HTR-8/SVneo (cell line): ENCODE measurements around the gene RUSF1.
"Not testable (repeated sequence)": the region's sequence is repeated elsewhere in the genome, so short reads cannot be mapped to it uniquely, and the experiment has no call there.

Experiments used
- DNase-seq: peaks from one replicate; pipeline ENCODE4 v3.0.0; 2011; ENCODE audit warnings: low spot score, mixed read lengths; ENCODE audit not compliant: insufficient read length
- FAIRE-seq: peaks from 2 replicates; lab custom pipeline; 2011; peaks lifted over from hg19 to GRCh38; lab: Jason Lieb, UNC

RUSF1 gene

GRCh38 chr16:31519759-31520431, 11.7 kb upstream of the RUSF1 start:
- DNase-seq (no peak), FAIRE-seq (no peak)

GRCh38 chr16:31517800-31518402, 9.7 kb upstream of the RUSF1 start:
- no peak for DNase-seq
- FAIRE-seq, result no peak

GRCh38 chr16:31513884-31514283, 5.7 kb upstream of the RUSF1 start:
- DNase-seq (no peak), FAIRE-seq (no peak)

- peak; percentile 59 for FAIRE-seq
- peak; percentile 43 for DNase-seq
These were observed 4.9 kb upstream of the RUSF1 start for GRCh38 chr16:31513126-31513525.

- DNase-seq, result no peak
- FAIRE-seq, result no peak
These were observed 560 bp upstream of the RUSF1 start for GRCh38 chr16:31508706-31509195.

GRCh38 chr16:31507617-31507928, 618 bp downstream of the RUSF1 start:
- FAIRE-seq (no peak), DNase-seq (no peak)

GRCh38 chr16:31505483-31505882, 2.7 kb downstream of the RUSF1 start:
- DNase-seq (no peak), FAIRE-seq (no peak)

- FAIRE-seq, result no peak
- DNase-seq, result no peak
These were observed 4.0 kb downstream of the RUSF1 start for GRCh38 chr16:31504159-31504558.

GRCh38 chr16:31503555-31503954, 4.6 kb downstream of the RUSF1 start:
- not testable (repeated sequence) for FAIRE-seq, DNase-seq

GRCh38 chr16:31502981-31503380, 5.2 kb downstream of the RUSF1 start:
- no peak for DNase-seq
- FAIRE-seq, result no peak

GRCh38 chr16:31501966-31502348, 6.2 kb downstream of the RUSF1 start:
- DNase-seq (no peak), FAIRE-seq (no peak)

GRCh38 chr16:31501226-31501965, 6.8 kb downstream of the RUSF1 start:
- DNase-seq (no peak), FAIRE-seq (no peak)

- DNase-seq (no peak), FAIRE-seq (no peak)
These were observed 8.3 kb downstream of the RUSF1 start for GRCh38 chr16:31499928-31500327.

- FAIRE-seq (no peak), DNase-seq (no peak)
These were observed 9.7 kb downstream of the RUSF1 start for GRCh38 chr16:31498493-31498892.

GRCh38 chr16:31496670-31497069, 11.5 kb downstream of the RUSF1 start:
- FAIRE-seq (no peak), DNase-seq (no peak)

- no peak for DNase-seq
- no peak for FAIRE-seq
These were observed 14.6 kb downstream of the RUSF1 start for GRCh38 chr16:31493506-31494125.

- no peak for FAIRE-seq
These were observed 16.3 kb downstream of the RUSF1 start for GRCh38 chr16:31491778-31492418.

GRCh38 chr16:31489616-31490584, 18.3 kb downstream of the RUSF1 start:
- DNase-seq, result no peak
- no peak for FAIRE-seq

More at GRCh38 chr16:31491778-31492418, 16.3 kb downstream of the RUSF1 start:
- DNase-seq, result no peak

- DNase-seq, result no peak
- FAIRE-seq, result no peak
These were observed 19.0 kb downstream of the RUSF1 start for GRCh38 chr16:31489298-31489564.
